Placental pericyte (primary cell): ENCODE measurements around the gene TMEM247. TPM values are rescaled to one million over a fixed set of nuclear protein-coding genes. Genes with fewer than 3 reads are reported as not detected.

Source experiments
- small RNA-seq: library from RNA; depleted of rRNA; stranded (forward); fragments of <200 nt; gene quantifications from one replicate; pipeline ENCODE3, GENCODE V24; 2012; ENCODE audit warnings: low replicate concordance
- total RNA-seq: library from RNA; depleted of rRNA; stranded (reverse); fragments of >200 nt; gene quantifications from 2 replicates; pipeline ENCODE4 v1.2.3, GENCODE V29; 2012

TMEM247 gene
- 0.43 and 0.44 TPM in 2 replicates for total RNA-seq

GRCh38 chr2:46479265-46479664, at the start of gene TMEM247:
Gene TMEM247, plus strand, starts transcription at chr2:46479565.

Small RNA genes lying within 50 kb of the gene (small RNA-seq; reads per million reads assigned to genes)
- gene RN7SL817P = not detected

Other genes starting within 250 kb of the TMEM247 start
- 115 and 649 TPM in 2 replicates for gene EPAS1, start 182.2 kb upstream of the TMEM247 start, total RNA-seq
- 49.4 and 207 TPM in 2 replicates for gene RHOQ, start 62.9 kb downstream of the TMEM247 start, total RNA-seq
- gene ATP6V1E2, start 63.0 kb downstream of the TMEM247 start, total RNA-seq = 2.8 and 3.1 TPM in 2 replicates
- 7.9 and 21.9 TPM in 2 replicates for gene PIGF, start 137.5 kb downstream of the TMEM247 start, total RNA-seq
- gene CRIPT, start 137.7 kb downstream of the TMEM247 start, total RNA-seq = 13.8 and 19.8 TPM in 2 replicates
- 33.3 and 104 TPM in 2 replicates for gene SOCS5, start 219.7 kb downstream of the TMEM247 start, total RNA-seq